H1 (cell line): ENCODE measurements around the gene OR7A10. TPM values are rescaled to one million over a fixed set of nuclear protein-coding genes. Genes with fewer than 3 reads are reported as not detected.

Experiments used
- CTCF ChIA-PET: fragments of 300-600 bp; sonication (Branson Sonifier 250); formaldehyde crosslinking; loops from one replicate; lab custom pipeline; 2021; ENCODE audit not compliant: partially characterized antibody; lab: Charles Lee
- POLR2A ChIA-PET: fragments of 300-600 bp; sonication (Branson Sonifier 250); formaldehyde crosslinking; loops from one replicate; lab custom pipeline; 2021; ENCODE audit warnings: inconsistent platforms; ENCODE audit not compliant: partially characterized antibody; lab: Charles Lee
- DNase-seq, 2 experiments: peaks; one replicate each; pipeline versions ENCODE4 v3.0.0 to v3.0.0-alpha.2; 2010 to 2022; ENCODE audit warnings: low spot score in 2 of 2, low read depth in 1 of 2, mixed read lengths in 1 of 2
- FAIRE-seq: peaks from 2 replicates; lab custom pipeline; 2011; peaks lifted over from hg19 to GRCh38; lab: Jason Lieb, UNC
- H2AFZ ChIP-seq: 2 replicates; pipeline ENCODE4 v1.8.1; 2012; ENCODE audit warnings: low read length, inconsistent platforms
- H2AK5ac ChIP-seq: 2 replicates; pipeline ENCODE4 v1.6.1; 2013; ENCODE audit warnings: low read depth, low read length
- H2BK120ac ChIP-seq: replicated peaks from 2 replicates; pipeline ENCODE3; 2013; ENCODE audit warnings: low read depth, low read length, inconsistent platforms
- H2BK12ac ChIP-seq: 2 replicates; pipeline ENCODE4 v1.6.1; 2013; ENCODE audit warnings: low read depth, low read length
- H2BK15ac ChIP-seq: 2 replicates; pipeline ENCODE4 v1.6.1; 2013; ENCODE audit warnings: low read length
- H2BK20ac ChIP-seq: 2 replicates; pipeline ENCODE4 v1.6.1; 2013; ENCODE audit warnings: low read length
- H2BK5ac ChIP-seq: 2 replicates; pipeline ENCODE4 v1.6.1; 2013; ENCODE audit warnings: low read depth, low read length
- H3K14ac ChIP-seq: 2 replicates; pipeline ENCODE4 v1.6.1; 2013; ENCODE audit warnings: inconsistent platforms; ENCODE audit not compliant: insufficient read length
- H3K18ac ChIP-seq: 2 replicates; pipeline ENCODE4 v1.6.1; 2013; ENCODE audit warnings: low read length; ENCODE audit errors: extremely low read depth
- H3K23ac ChIP-seq: 2 replicates; pipeline ENCODE4 v1.6.1; 2013; ENCODE audit warnings: inconsistent platforms; ENCODE audit not compliant: insufficient read length
- H3K23me2 ChIP-seq: 2 replicates; pipeline ENCODE4 v1.6.1; 2013; ENCODE audit warnings: low read depth, low read length
- H3K27ac ChIP-seq: 2 replicates; pipeline ENCODE4 v1.6.1; 2011; ENCODE audit warnings: low read depth, low read length, inconsistent platforms
- H3K27me3 ChIP-seq, 4 experiments: replicated peaks in 1 of 4; 1 replicate in 1 of 4; 2 replicates in 3 of 4; pipeline versions ENCODE4 v1.6.1 to v1.8.1; 2011 to 2013; ENCODE audit warnings: low read length in 3 of 4, mild to moderate bottlenecking in 3 of 4, inconsistent platforms in 2 of 4, mixed read lengths in 2 of 4, moderate library complexity in 1 of 4; ENCODE audit not compliant: control insufficient read depth in 3 of 4, insufficient read depth in 3 of 4; ENCODE audit errors: extremely low read depth in 1 of 4
- H3K36me3 ChIP-seq, 4 experiments: 2 replicates each; pipeline versions ENCODE4 v1.6.1 to v1.8.1; 2011 to 2013; ENCODE audit warnings: mild to moderate bottlenecking in 4 of 4, low read length in 3 of 4, moderate library complexity in 2 of 4, control low read depth in 1 of 4, inconsistent platforms in 1 of 4; ENCODE audit not compliant: insufficient read depth in 4 of 4, control insufficient read depth in 2 of 4
- H3K4ac ChIP-seq: replicated peaks from 2 replicates; pipeline ENCODE3; 2013; ENCODE audit warnings: low read length, low read depth, mixed read lengths, inconsistent platforms; ENCODE audit not compliant: insufficient read length
- H3K4me1 ChIP-seq, 4 experiments: replicated peaks in 1 of 4; 1 replicate in 1 of 4; 2 replicates in 3 of 4; pipeline versions ENCODE4 v1.6.1 to v1.8.1; 2011 to 2013; ENCODE audit warnings: low read length in 3 of 4, inconsistent platforms in 2 of 4, mixed read lengths in 1 of 4; ENCODE audit not compliant: insufficient read depth in 4 of 4, control insufficient read depth in 3 of 4
- H3K4me2 ChIP-seq, 2 experiments: 2 replicates each; pipeline versions ENCODE4 v1.6.1 to v1.8.1; 2011 to 2013; ENCODE audit warnings: low read depth in 2 of 2, low read length in 2 of 2, control low read depth in 1 of 2, inconsistent platforms in 1 of 2, mild to moderate bottlenecking in 1 of 2; ENCODE audit not compliant: insufficient read depth in 1 of 2
- H3K4me3 ChIP-seq, 4 experiments: fragments of 200-600, 300-600 bp in 1 of 4; sonication (generic), shearing (Covaris generic), sonication (Bioruptor Twin) in 1 of 4; 2 replicates each; pipeline versions ENCODE4 v1.5.1 to v1.8.1; 2011 to 2016; ENCODE audit warnings: low read length in 4 of 4, low read depth in 3 of 4, control low read depth in 2 of 4, inconsistent platforms in 2 of 4, mild to moderate bottlenecking in 2 of 4, mixed read lengths in 1 of 4, moderate library complexity in 1 of 4; ENCODE audit not compliant: insufficient read depth in 2 of 4; ENCODE audit errors: extremely low read depth in 1 of 4
- H3K56ac ChIP-seq: replicated peaks from 2 replicates; pipeline ENCODE3; 2013; ENCODE audit warnings: low read depth, mild to moderate bottlenecking, mixed read lengths, low read length, inconsistent platforms; ENCODE audit not compliant: insufficient read length
- H3K79me1 ChIP-seq: 2 replicates; pipeline ENCODE4 v1.6.1; 2013; ENCODE audit warnings: low read depth, low read length, control low read depth
- H3K79me2 ChIP-seq, 2 experiments: 2 replicates each; pipeline versions ENCODE4 v1.6.1 to v1.8.1; 2012 to 2013; ENCODE audit warnings: low read length in 2 of 2, mild to moderate bottlenecking in 2 of 2, inconsistent platforms in 1 of 2; ENCODE audit not compliant: insufficient read depth in 2 of 2, control insufficient read depth in 1 of 2
- H3K9ac ChIP-seq, 4 experiments: replicated peaks in 1 of 4; 1 replicate in 1 of 4; 2 replicates in 3 of 4; pipeline versions ENCODE4 v1.6.1 to v1.8.1; 2011 to 2013; ENCODE audit warnings: low read depth in 3 of 4, low read length in 3 of 4, control low read depth in 2 of 4, mild to moderate bottlenecking in 2 of 4, moderate library complexity in 2 of 4, inconsistent platforms in 1 of 4; ENCODE audit errors: extremely low read depth in 1 of 4
- H3K9me3 ChIP-seq, 2 experiments: 2 replicates each; pipeline versions ENCODE4 v1.6.1 to v1.8.1; 2012 to 2013; ENCODE audit warnings: mild to moderate bottlenecking in 2 of 2, moderate library complexity in 2 of 2, control low read depth in 1 of 2, inconsistent platforms in 1 of 2, low read depth in 1 of 2, low read length in 1 of 2, mixed read lengths in 1 of 2; ENCODE audit not compliant: insufficient read depth in 2 of 2
- H4K20me1 ChIP-seq, 2 experiments: replicated peaks in 1 of 2; 2 replicates each; pipeline versions ENCODE3 to v1.8.1; 2011 to 2013; ENCODE audit warnings: inconsistent platforms in 2 of 2, low read length in 2 of 2, mild to moderate bottlenecking in 1 of 2; ENCODE audit not compliant: insufficient read depth in 2 of 2, control insufficient read depth in 1 of 2
- H4K5ac ChIP-seq: 2 replicates; pipeline ENCODE4 v1.6.1; 2013; ENCODE audit warnings: low read length, low read depth, mixed read lengths, inconsistent platforms; ENCODE audit not compliant: insufficient read length
- H4K8ac ChIP-seq: 2 replicates; pipeline ENCODE4 v1.8.0; 2013; ENCODE audit warnings: mild to moderate bottlenecking, moderate library complexity, low read length, inconsistent platforms; ENCODE audit not compliant: insufficient read depth; ENCODE audit errors: extremely low read depth
- H4K91ac ChIP-seq: replicated peaks from 2 replicates; pipeline ENCODE3; 2013; ENCODE audit warnings: low read length, mixed read lengths, inconsistent platforms; ENCODE audit not compliant: insufficient read length
- BACH1 ChIP-seq: IDR thresholded peaks from 2 replicates; pipeline ENCODE4 v1.6.1; 2012; ENCODE audit warnings: low read length, improper control_type of control experiment
- CBX5 ChIP-seq: fragments of 300-800, 300-1000 bp; sonication (generic); IDR thresholded peaks from 2 replicates; pipeline ENCODE4 v1.7.1; 2016; ENCODE audit warnings: antibody characterized with exemption, low read length, low read depth
- CEBPB ChIP-seq: IDR thresholded peaks from 2 replicates; pipeline ENCODE4 v1.6.1; 2012; ENCODE audit warnings: low read depth, low read length
- CHD1 ChIP-seq: IDR thresholded peaks from 2 replicates; pipeline ENCODE4 v1.6.1; 2012; ENCODE audit warnings: low read depth, low read length, improper control_type of control experiment
- EGR1 ChIP-seq: IDR thresholded peaks from 2 replicates; pipeline ENCODE4 v1.6.1; 2011; ENCODE audit warnings: low read depth, low read length, borderline replicate concordance
- EZH2 ChIP-seq: fragments of 200-600 bp; sonication (generic); IDR thresholded peaks from 2 replicates; pipeline ENCODE4 v1.7.1; 2012; ENCODE audit warnings: low read depth, mild to moderate bottlenecking, moderate library complexity, low read length, inconsistent platforms; ENCODE audit not compliant: severe bottlenecking
- MAFK ChIP-seq: IDR thresholded peaks from 2 replicates; pipeline ENCODE4 v1.6.1; 2012; ENCODE audit warnings: low read depth, mild to moderate bottlenecking, improper control_type of control experiment, low read length
- POLR2A ChIP-seq, 2 experiments: IDR thresholded peaks; 1 replicate in 1 of 2; 2 replicates in 1 of 2; pipeline ENCODE4 v1.6.1; 2011; ENCODE audit warnings: low read depth in 2 of 2, low read length in 2 of 2, mild to moderate bottlenecking in 2 of 2; ENCODE audit errors: control extremely low read depth in 1 of 2
- POU5F1 ChIP-seq: IDR thresholded peaks from 2 replicates; pipeline ENCODE4 v1.6.1; 2011; ENCODE audit warnings: low read depth, mild to moderate bottlenecking, low read length, moderate library complexity
- RAD21 ChIP-seq, 2 experiments: IDR thresholded peaks in 1 of 2; conservative IDR thresholded peaks in 1 of 2; 2 replicates each; pipeline ENCODE4 v1.6.1; 2011; ENCODE audit warnings: low read depth in 2 of 2, low read length in 2 of 2, improper control_type of control experiment in 1 of 2, inconsistent platforms in 1 of 2, mild to moderate bottlenecking in 1 of 2, moderate library complexity in 1 of 2
- RFX5 ChIP-seq: IDR thresholded peaks from 2 replicates; pipeline ENCODE4 v1.6.1; 2011; ENCODE audit warnings: low read depth, low read length, improper control_type of control experiment, borderline replicate concordance
- RXRA ChIP-seq: IDR thresholded peaks from 2 replicates; pipeline ENCODE4 v1.6.1; 2011; ENCODE audit warnings: low read depth, mild to moderate bottlenecking, low read length, moderate library complexity; ENCODE audit not compliant: insufficient read depth
- SIN3A ChIP-seq, 2 experiments: IDR thresholded peaks in 1 of 2; conservative IDR thresholded peaks in 1 of 2; 2 replicates each; pipeline ENCODE4 v1.6.1; 2011 to 2012; ENCODE audit warnings: low read length in 2 of 2, improper control_type of control experiment in 1 of 2, low read depth in 1 of 2, mild to moderate bottlenecking in 1 of 2
- SIRT6 ChIP-seq: IDR thresholded peaks from one replicate; pipeline ENCODE4 v1.7.1; 2012; ENCODE audit warnings: low read length, inconsistent platforms
- TAF1 ChIP-seq: IDR thresholded peaks from 2 replicates; pipeline ENCODE4 v1.6.1; 2011; ENCODE audit warnings: mild to moderate bottlenecking, low read depth, low read length
- TEAD4 ChIP-seq: IDR thresholded peaks from 2 replicates; pipeline ENCODE4 v1.6.1; 2012; ENCODE audit warnings: low read depth, low read length, inconsistent platforms, mixed read lengths
- WGBS, 2 experiments: shearing (Covaris generic) in 1 of 2; methylation state at CpG; one replicate each; pipeline versions ENCODE4 v1.1.6 to v1.1.7; 2013 to 2015; ENCODE audit warnings: low lambda C conversion rate in 2 of 2, mixed read lengths in 2 of 2, inconsistent platforms in 1 of 2, low coverage in 1 of 2, missing lambda C conversion rate in 1 of 2; ENCODE audit not compliant: insufficient replicate concordance in 2 of 2, insufficient coverage in 1 of 2, insufficient read length in 1 of 2; ENCODE audit errors: extremely low coverage in 1 of 2, missing lambda C conversion rate in 1 of 2; 5-methylcytosine and 5-hydroxymethylcytosine counted together
- polyA plus RNA-seq, 7 experiments: library from polyadenylated mRNA; depleted of rRNA in 3 of 7; stranded (reverse) in 5 of 7; unstranded in 2 of 7; fragments of >200 nt in 5 of 7; fragments of 200-250 nt in 2 of 7; gene quantifications; 1 replicate in 5 of 7; 2 replicates in 1 of 7; 4 replicates in 1 of 7; pipeline versions ENCODE4 v1.2.1 to v1.2.3, GENCODE V29; 2011 to 2013; ENCODE audit warnings: missing spikeins in 2 of 7, mixed read lengths in 2 of 7
- total RNA-seq: library from RNA; stranded (reverse); fragmentation: NEBNext Ultra II Directional; extraction: Animal tissue kit (Norgen Biotek cat#: 25700); gene quantifications from 2 replicates; pipeline ENCODE4 v1.2.1, GENCODE V29; 2021

OR7A10 gene
- total and polyA plus RNA-seq, 2 of the 8 experiments (the other 6 are each of a cell fraction or from before 2014, with no cell fraction given): not detected

DNA sequence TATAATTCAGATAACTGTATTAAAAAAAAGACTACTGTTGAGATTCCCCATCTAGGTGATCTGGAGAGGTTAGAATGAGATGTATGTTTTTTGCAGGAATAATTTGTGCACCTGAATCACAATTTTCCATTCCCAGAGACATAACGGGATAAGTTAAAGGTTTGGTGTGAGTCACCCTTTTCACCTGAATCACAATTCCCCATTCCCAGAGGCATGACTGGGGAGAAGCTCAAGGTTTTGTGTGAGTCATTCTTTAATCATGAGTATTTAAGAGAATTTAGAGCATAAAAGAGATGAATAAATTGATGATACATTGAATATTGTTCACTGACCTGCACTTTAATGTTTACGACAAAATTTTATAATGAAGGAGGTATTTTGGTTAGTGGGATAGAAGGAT is 22.7 kb downstream of the OR7A10 start:
- Histone ChIP-seq H2AK5ac (no peak overlapping the region), H2AFZ (no peak overlapping the region), H2BK5ac (no peak overlapping the region), H3K79me2 (no peaks in the 10 kb centered on the region), H3K9me3 (peaks cover 55 to 68% of the 10 kb centered on the region in 2 experiments), H3K4me2 (no peak overlapping the region), H2BK15ac (no peak overlapping the region), H4K91ac (no peak overlapping the region), H3K4me1 (no peaks in the 10 kb centered on the region), H3K27me3 (no peaks in the 10 kb centered on the region), H3K23me2 (no peaks in the 10 kb centered on the region), H4K5ac (no peak overlapping the region), H2BK12ac (no peak overlapping the region), H2BK120ac (no peak overlapping the region), H3K14ac (no peak overlapping the region), H3K56ac (no peak overlapping the region), H3K79me1 (no peaks in the 10 kb centered on the region), H3K18ac (no peak overlapping the region), H3K4me3 (no peak overlapping the region), H3K27ac (no peak overlapping the region), H3K9ac (no peak overlapping the region), H3K4ac (no peak overlapping the region), H3K36me3 (no peaks in the 10 kb centered on the region), H4K8ac (no peak overlapping the region), H3K23ac (no peak overlapping the region), H4K20me1 (no peaks in the 10 kb centered on the region), H2BK20ac (no peak overlapping the region)
- FAIRE-seq (no peak), DNase-seq (no peak)
- POLR2A ChIA-PET: no interaction called here
- CTCF ChIA-PET: interaction anchor here (0.6 kb wide), 1 partner anchor 81 kb away, joined by 4 read pairs; no protein-coding TSS in a partner anchor
- 88% methylated on average over 2 of the region's 2 CpGs; no CpG with 5 or more reads in 1 of the 2 experiments for WGBS, 2 experiments
- no peak for TF ChIP-seq BACH1
- TF ChIP-seq MAFK: no peak
- TF ChIP-seq SIRT6: no peak
- TF ChIP-seq EZH2: no peak
- no peak for TF ChIP-seq RFX5
- TF ChIP-seq TAF1: no peak
- no peak for TF ChIP-seq TEAD4
- no peak for TF ChIP-seq POLR2A (IDR thresholded peaks at IDR 0.05; ENCODE audit: control extremely low read depth in 1 of 2, low read depth in 2 of 2, low read length in 2 of 2)
- no peak for TF ChIP-seq POU5F1
- no peak for TF ChIP-seq CHD1
- no peak for TF ChIP-seq EGR1
- TF ChIP-seq RXRA: no peak
- no peak for TF ChIP-seq RAD21 (IDR thresholded peaks at IDR 0.05 in 1 of 2, conservative IDR thresholded peaks at IDR 0.05 in 1 of 2; ENCODE audit: low read depth in 2 of 2, low read length in 2 of 2)
- TF ChIP-seq SIN3A (conservative IDR thresholded peaks at IDR 0.05 in 1 of 2, IDR thresholded peaks at IDR 0.05 in 1 of 2; ENCODE audit: low read depth in 1 of 2, low read length in 2 of 2): no peak
- TF ChIP-seq CBX5: no peak
- TF ChIP-seq CEBPB: no peak
